Endothelial cell of umbilical vein (primary cell): ENCODE measurements around the gene THBS1. TPM values are rescaled to one million over a fixed set of nuclear protein-coding genes. Genes with fewer than 3 reads are reported as not detected.

Experiments used
- BruUV-seq: library from RNA; stranded (reverse); fragments of 400-500 nt; replicated peaks from 2 replicates; lab custom pipeline; 2021; lab: Mats Ljungman, UMichigan
- CTCF ChIA-PET: fragments of 300-600, 350-600 bp; sonication (Branson Sonifier 250); formaldehyde crosslinking; loops from one replicate; lab custom pipeline; 2021; ENCODE audit warnings: antibody characterized with exemption, inconsistent platforms; lab: Charles Lee
- POLR2A ChIA-PET: fragments of 300-600, 350-600 bp; sonication (Branson Sonifier 250); formaldehyde crosslinking; loops from one replicate; lab custom pipeline; 2021; ENCODE audit warnings: antibody characterized with exemption, inconsistent platforms; lab: Charles Lee
- DNase-seq: peaks from one replicate; pipeline ENCODE4 v3.0.0-alpha.2; 2011; ENCODE audit warnings: low read depth, low spot score
- FAIRE-seq: peaks from 2 replicates; lab custom pipeline; 2011; peaks lifted over from hg19 to GRCh38; lab: Jason Lieb, UNC
- H2AFZ ChIP-seq: 2 replicates; pipeline ENCODE4 v1.6.0; 2012; ENCODE audit warnings: low read depth, low read length, control low read depth, inconsistent platforms
- H3K27ac ChIP-seq: 2 replicates; pipeline ENCODE4 v1.5.1; 2011; ENCODE audit warnings: low read depth, mild to moderate bottlenecking, control low read depth, low read length, moderate library complexity; ENCODE audit not compliant: insufficient read depth
- H3K27me3 ChIP-seq, 2 experiments: 2 replicates each; pipeline versions ENCODE4 v1.6.0 to v1.6.1; 2011; ENCODE audit warnings: low read length in 2 of 2, mixed read lengths in 1 of 2; ENCODE audit not compliant: control insufficient read depth in 2 of 2, insufficient read depth in 2 of 2
- H3K36me3 ChIP-seq, 2 experiments: 2 replicates in 1 of 2; 3 replicates in 1 of 2; pipeline ENCODE4 v1.5.1; 2011; ENCODE audit warnings: low read length in 2 of 2, mild to moderate bottlenecking in 1 of 2, moderate library complexity in 1 of 2; ENCODE audit not compliant: control insufficient read depth in 2 of 2, insufficient read depth in 2 of 2; ENCODE audit errors: extremely low read depth in 1 of 2
- H3K4me1 ChIP-seq: 3 replicates; pipeline ENCODE4 v1.5.1; 2011; ENCODE audit warnings: mild to moderate bottlenecking, low read length; ENCODE audit not compliant: control insufficient read depth, insufficient read depth; ENCODE audit errors: extremely low read depth
- H3K4me2 ChIP-seq: 2 replicates; pipeline ENCODE4 v1.6.1; 2011; ENCODE audit warnings: low read length, control low read depth, mixed read lengths; ENCODE audit not compliant: insufficient read depth
- H3K4me3 ChIP-seq, 3 experiments: fragments of 200-600 bp in 1 of 3; sonication (generic), shearing (Covaris generic) in 1 of 3; replicated peaks in 1 of 3; 2 replicates each; pipeline ENCODE4 v1.5.1; 2011 to 2016; ENCODE audit warnings: control low read depth in 3 of 3, low read length in 3 of 3, mild to moderate bottlenecking in 2 of 3, inconsistent platforms in 1 of 3, low read depth in 1 of 3, moderate library complexity in 1 of 3; ENCODE audit not compliant: insufficient read depth in 1 of 3
- H3K79me2 ChIP-seq: 2 replicates; pipeline ENCODE4 v1.6.0; 2012; ENCODE audit warnings: low read length, inconsistent platforms; ENCODE audit not compliant: control insufficient read depth, insufficient read depth
- H3K9ac ChIP-seq: replicated peaks from 2 replicates; pipeline ENCODE3; 2011; ENCODE audit warnings: low read length, control low read depth; ENCODE audit not compliant: insufficient read depth; ENCODE audit errors: extremely low read depth
- H3K9me1 ChIP-seq: replicated peaks from 3 replicates; pipeline ENCODE4 v1.6.0; 2011; ENCODE audit warnings: mild to moderate bottlenecking, low read length; ENCODE audit not compliant: control insufficient read depth, insufficient read depth; ENCODE audit errors: extremely low read depth
- H3K9me3 ChIP-seq: replicated peaks from 2 replicates; pipeline ENCODE4 v1.5.1; 2012; ENCODE audit warnings: low read length, inconsistent platforms; ENCODE audit not compliant: control insufficient read depth, insufficient read depth
- H4K20me1 ChIP-seq: replicated peaks from 2 replicates; pipeline ENCODE3; 2011; ENCODE audit warnings: mild to moderate bottlenecking, low read length; ENCODE audit not compliant: control insufficient read depth, insufficient read depth; ENCODE audit errors: extremely low read depth
- EZH2 ChIP-seq: IDR thresholded peaks from 2 replicates; pipeline ENCODE4 v1.6.1; 2012; ENCODE audit warnings: borderline replicate concordance, low read depth, mild to moderate bottlenecking, moderate library complexity, low read length, inconsistent platforms; ENCODE audit not compliant: severe bottlenecking
- JUN ChIP-seq: IDR thresholded peaks from 2 replicates; pipeline ENCODE4 v1.6.1; 2011; ENCODE audit warnings: borderline replicate concordance, low read depth; ENCODE audit not compliant: insufficient read length, insufficient read depth
- MYC ChIP-seq: IDR thresholded peaks from one replicate; pipeline ENCODE4 v1.6.1; 2011; ENCODE audit warnings: mild to moderate bottlenecking, low read depth, low read length
- dilution Hi-C: fragments of 300-500 bp; cut with MboI; formaldehyde crosslinking; loops from one replicate; pipeline ENCODE4 v1.15.0; 2019; ENCODE audit warnings: low sequenced_read_pairs; ENCODE audit not compliant: extremely low pct_ligation_motif_present
- intact Hi-C: fragments of 100-400 bp; cut with micrococcal nuclease; formaldehyde crosslinking; loops from one replicate; pipeline ENCODE4 v1.10.0; 2022
- polyA plus RNA-seq, 4 experiments: library from polyadenylated mRNA; depleted of rRNA in 3 of 4; stranded (reverse) in 3 of 4; unstranded in 1 of 4; fragments of >200 nt; gene quantifications; 2 replicates each; pipeline versions ENCODE4 v1.2.1 to v1.2.3, GENCODE V29; 2011 to 2012; ENCODE audit warnings: missing spikeins in 1 of 4
- total RNA-seq: library from RNA; stranded (reverse); gene quantifications from 2 replicates; pipeline ENCODE4 v1.2.3, GENCODE V29; 2021
- TF ChIP-seq, protein P1 (sequence below), 2 donors: IDR thresholded peaks; 1 replicate in 1 of 2; 2 replicates in 1 of 2; pipeline ENCODE4 v1.5.1; 2011; ENCODE audit warnings: low read length in 2 of 2, mild to moderate bottlenecking in 2 of 2, moderate library complexity in 2 of 2, control low read depth in 1 of 2, inconsistent platforms in 1 of 2, low read depth in 1 of 2; ENCODE audit not compliant: insufficient read depth in 1 of 2; ENCODE audit errors: extremely low read depth in 1 of 2

THBS1 gene
- total and polyA plus RNA-seq, 2 donors (not counting 3 experiments of a cell fraction or from before 2014, with no cell fraction given): 6,293 to 8,883 TPM

DNA sequence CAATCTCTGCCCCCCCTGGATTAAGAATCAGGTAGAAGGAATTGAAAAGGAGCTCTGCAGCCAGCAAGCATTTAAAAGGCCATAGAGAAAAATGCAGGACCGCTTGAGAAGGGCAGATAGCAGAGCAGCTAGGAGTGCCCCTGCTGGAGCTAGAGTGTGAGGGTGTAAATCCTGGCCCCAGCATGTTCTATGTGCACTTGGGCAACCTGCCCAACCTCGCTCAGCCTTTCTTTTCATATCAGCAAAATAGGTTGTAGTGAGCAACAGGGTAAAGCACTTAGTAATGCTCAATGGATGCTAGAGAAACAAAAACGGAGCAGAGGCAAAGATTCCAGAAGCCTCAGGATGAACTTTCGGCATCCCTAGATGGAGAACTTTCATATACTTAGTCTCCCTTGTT, 25.0 kb upstream of the THBS1 start:
- H3K4me2 ChIP-seq: no peak overlapping the region
- ChIA-PET CTCF (no interaction called here), POLR2A (interaction anchor here (0.7 kb wide), 1 partner anchor 31 kb away, joined by 3 read pairs; no protein-coding TSS in a partner anchor)
- H3K4me1 ChIP-seq: no peaks in the 10 kb centered on the region
- intact Hi-C loops (no loop called here), dilution Hi-C loops (no loop called here)
- no peaks in the 10 kb centered on the region for H3K36me3 ChIP-seq
- DNase-seq (no peak), FAIRE-seq (no peak)
- no peaks in the 10 kb centered on the region for H3K9me1 ChIP-seq
- TF ChIP-seq EZH2 (no peak), JUN (no peak)
- TF ChIP-seq, protein P1, sequence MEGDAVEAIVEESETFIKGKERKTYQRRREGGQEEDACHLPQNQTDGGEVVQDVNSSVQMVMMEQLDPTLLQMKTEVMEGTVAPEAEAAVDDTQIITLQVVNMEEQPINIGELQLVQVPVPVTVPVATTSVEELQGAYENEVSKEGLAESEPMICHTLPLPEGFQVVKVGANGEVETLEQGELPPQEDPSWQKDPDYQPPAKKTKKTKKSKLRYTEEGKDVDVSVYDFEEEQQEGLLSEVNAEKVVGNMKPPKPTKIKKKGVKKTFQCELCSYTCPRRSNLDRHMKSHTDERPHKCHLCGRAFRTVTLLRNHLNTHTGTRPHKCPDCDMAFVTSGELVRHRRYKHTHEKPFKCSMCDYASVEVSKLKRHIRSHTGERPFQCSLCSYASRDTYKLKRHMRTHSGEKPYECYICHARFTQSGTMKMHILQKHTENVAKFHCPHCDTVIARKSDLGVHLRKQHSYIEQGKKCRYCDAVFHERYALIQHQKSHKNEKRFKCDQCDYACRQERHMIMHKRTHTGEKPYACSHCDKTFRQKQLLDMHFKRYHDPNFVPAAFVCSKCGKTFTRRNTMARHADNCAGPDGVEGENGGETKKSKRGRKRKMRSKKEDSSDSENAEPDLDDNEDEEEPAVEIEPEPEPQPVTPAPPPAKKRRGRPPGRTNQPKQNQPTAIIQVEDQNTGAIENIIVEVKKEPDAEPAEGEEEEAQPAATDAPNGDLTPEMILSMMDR (IDR thresholded peaks at IDR 0.05; ENCODE audit: extremely low read depth in 1 of 2, insufficient read depth in 1 of 2, low read depth in 1 of 2, low read length in 2 of 2): no peak
- no peaks in the 10 kb centered on the region for H3K9me3 ChIP-seq
- no peaks in the 10 kb centered on the region for H3K79me2 ChIP-seq
- no peak overlapping the region for H3K4me3 ChIP-seq
- BruUV-seq: no TSS peak
- H3K9ac ChIP-seq: no peak overlapping the region
- H3K27me3 ChIP-seq: no peaks in the 10 kb centered on the region
- H3K27ac ChIP-seq: no peak overlapping the region
- H2AFZ ChIP-seq: no peak overlapping the region
- H4K20me1 ChIP-seq: no peaks in the 10 kb centered on the region

DNA sequence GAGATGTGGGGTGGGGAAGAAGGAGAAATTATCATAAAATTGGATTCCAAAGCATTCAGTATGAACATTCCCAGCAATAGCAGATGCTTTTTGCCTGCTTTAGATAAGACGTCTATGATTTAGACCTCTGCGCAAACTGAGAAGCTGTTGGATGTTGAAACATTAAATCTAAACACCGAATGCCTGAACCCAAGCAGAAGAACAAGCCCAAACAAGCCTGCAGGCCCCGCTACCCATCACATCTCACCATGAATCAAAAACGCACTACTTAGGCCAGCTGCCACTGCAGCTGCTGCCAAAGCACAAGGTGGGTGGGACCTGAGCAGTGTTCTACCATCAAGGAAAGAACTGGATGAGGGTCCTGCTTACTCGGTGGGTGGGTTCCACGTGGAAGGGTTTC, 24.4 kb upstream of the THBS1 start:
- Histone ChIP-seq H3K9ac (no peak overlapping the region), H2AFZ (no peak overlapping the region), H3K4me2 (no peak overlapping the region), H4K20me1 (no peaks in the 10 kb centered on the region), H3K27me3 (no peaks in the 10 kb centered on the region), H3K27ac (no peak overlapping the region), H3K36me3 (no peaks in the 10 kb centered on the region), H3K9me3 (no peaks in the 10 kb centered on the region), H3K4me3 (no peak overlapping the region), H3K9me1 (no peaks in the 10 kb centered on the region), H3K4me1 (no peaks in the 10 kb centered on the region), H3K79me2 (no peaks in the 10 kb centered on the region)
- ChIA-PET POLR2A (no interaction called here), CTCF (no interaction called here)
- BruUV-seq: no TSS peak
- dilution Hi-C loops: no loop called here
- DNase-seq (no peak), FAIRE-seq (no peak)
- no peak for TF ChIP-seq EZH2
- TF ChIP-seq MYC: no peak
- intact Hi-C loops: no loop called here
